Head of caudate nucleus (tissue), 42 donors: ENCODE measurements around the gene AHSG.

ENCODE experiments used
- DNase-seq, 42 donors: peaks; one replicate each; pipeline versions ENCODE4 v3.0.0 to v3.0.0-alpha.2; 2020 to 2021; ENCODE audit warnings: mixed read lengths in 7 of 42
- intact Hi-C: fragments of 100-400 bp; cut with DNase I; formaldehyde crosslinking; loops from one replicate; pipeline ENCODE4 v1.15.0; 2022

The AHSG gene

DNA sequence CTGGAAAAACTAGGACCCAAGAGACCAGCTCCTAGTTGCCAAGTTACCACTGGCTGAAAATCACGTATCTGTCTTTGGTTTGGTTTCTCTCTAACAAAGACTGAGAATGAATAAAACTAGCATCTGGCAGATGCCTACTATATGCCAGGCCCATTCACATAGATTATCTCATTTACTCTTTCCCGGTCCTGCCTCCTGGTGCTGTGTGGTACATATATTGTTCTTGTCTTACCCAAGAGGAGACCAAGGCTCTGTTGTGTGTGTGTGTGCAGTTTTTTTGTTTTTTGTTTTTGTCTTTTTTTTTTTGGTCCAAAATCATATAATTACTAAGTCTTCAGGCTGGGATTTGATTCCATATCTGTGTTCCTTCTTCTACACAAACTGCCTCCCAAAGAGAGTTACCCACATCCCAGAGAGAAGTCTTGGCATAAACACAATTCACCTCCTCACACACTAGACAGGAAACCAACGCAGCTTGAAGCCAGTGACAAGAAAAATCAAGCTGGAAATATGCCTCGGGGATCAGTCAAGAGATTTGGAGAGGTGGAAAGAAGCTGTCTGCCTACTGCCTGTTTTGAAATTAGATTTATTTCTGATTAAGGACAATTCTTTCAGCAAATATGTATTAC lies 891 bp downstream of the AHSG start:
- intact Hi-C loops, result no loop called here
- no peak for DNase-seq

- intact Hi-C loops, result no loop called here
- DNase-seq, result no peak
Observed at GRCh38 chr3:186614266-186614596, 1.4 kb downstream of the AHSG start.

GRCh38 chr3:186614597-186615483 lies 2.0 kb downstream of the AHSG start:
- intact Hi-C loops, result loop anchor here (5.0 kb wide), 1 partner anchor 212 kb away; no protein-coding TSS in a partner anchor
- DNase-seq, result peak; percentile 52 to 94 (median 87)

- DNase-seq, result no peak
- intact Hi-C loops, result loop anchor here (5.0 kb wide), 1 partner anchor 211 kb away; no protein-coding TSS in a partner anchor
Observed at GRCh38 chr3:186616299-186616617, 3.4 kb downstream of the AHSG start.

GRCh38 chr3:186617036-186617946 lies 4.4 kb downstream of the AHSG start:
- intact Hi-C loops, result loop anchor here (5.0 kb wide), 1 partner anchor 210 kb away; no protein-coding TSS in a partner anchor
- DNase-seq, result peak; percentile 72 to 93 (median 88)

DNA sequence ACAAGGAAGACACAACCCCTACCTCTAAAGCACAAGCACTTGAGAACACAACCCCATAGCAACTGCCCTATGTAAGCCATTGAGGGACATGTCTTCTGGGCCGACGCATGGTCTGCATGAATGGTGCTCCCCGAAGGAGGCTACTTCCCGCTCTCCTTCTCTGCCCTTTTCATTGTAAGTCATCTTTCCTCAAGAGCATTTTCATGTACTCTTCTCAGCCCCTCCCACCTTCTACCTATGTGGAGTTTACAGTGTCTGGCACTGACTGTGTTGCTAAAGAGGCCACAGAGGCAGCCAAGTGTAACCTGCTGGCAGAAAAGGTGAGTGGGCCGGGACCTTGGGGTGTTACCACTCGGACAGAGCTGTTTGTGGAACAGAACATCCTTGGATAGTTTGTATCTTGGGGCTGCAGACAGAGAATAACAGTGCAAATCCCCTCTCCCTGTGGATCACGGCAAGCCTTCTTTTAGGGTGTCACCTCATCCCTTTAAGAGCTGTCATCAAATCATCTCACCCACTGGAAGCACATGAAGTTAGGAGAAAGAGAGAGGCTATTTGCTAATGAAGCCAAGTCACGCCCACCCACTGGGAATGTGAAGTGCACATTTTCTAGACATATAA lies 5.6 kb downstream of the AHSG start:
- intact Hi-C loops, result loop anchor here (5.0 kb wide), 1 partner anchor 209 kb away; no protein-coding TSS in a partner anchor
- no peak for DNase-seq

DNA sequence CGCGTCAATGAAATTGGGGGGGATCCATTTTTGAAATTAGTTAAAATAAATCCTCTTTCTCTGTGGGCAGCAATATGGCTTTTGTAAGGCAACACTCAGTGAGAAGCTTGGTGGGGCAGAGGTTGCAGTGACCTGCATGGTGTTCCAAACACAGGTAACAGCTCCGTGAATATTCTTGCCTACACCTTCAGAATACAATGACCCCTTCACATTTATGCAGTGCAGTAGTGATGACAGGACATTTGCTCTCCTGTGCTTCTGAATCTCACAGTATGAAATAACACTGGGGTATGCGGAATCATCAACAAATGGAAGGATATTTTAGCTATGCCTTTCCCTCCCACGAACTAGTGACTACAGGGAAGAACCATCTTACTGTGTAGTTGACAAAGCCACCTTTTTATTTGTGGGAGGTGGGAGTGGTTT lies 6.9 kb downstream of the AHSG start:
- DNase-seq, result no peak
- intact Hi-C loops, result loop anchor here (5.0 kb wide), 1 partner anchor 208 kb away; no protein-coding TSS in a partner anchor

GRCh38 chr3:186620213-186621092 lies 7.6 kb downstream of the AHSG start:
- intact Hi-C loops, result no loop called here

DNA sequence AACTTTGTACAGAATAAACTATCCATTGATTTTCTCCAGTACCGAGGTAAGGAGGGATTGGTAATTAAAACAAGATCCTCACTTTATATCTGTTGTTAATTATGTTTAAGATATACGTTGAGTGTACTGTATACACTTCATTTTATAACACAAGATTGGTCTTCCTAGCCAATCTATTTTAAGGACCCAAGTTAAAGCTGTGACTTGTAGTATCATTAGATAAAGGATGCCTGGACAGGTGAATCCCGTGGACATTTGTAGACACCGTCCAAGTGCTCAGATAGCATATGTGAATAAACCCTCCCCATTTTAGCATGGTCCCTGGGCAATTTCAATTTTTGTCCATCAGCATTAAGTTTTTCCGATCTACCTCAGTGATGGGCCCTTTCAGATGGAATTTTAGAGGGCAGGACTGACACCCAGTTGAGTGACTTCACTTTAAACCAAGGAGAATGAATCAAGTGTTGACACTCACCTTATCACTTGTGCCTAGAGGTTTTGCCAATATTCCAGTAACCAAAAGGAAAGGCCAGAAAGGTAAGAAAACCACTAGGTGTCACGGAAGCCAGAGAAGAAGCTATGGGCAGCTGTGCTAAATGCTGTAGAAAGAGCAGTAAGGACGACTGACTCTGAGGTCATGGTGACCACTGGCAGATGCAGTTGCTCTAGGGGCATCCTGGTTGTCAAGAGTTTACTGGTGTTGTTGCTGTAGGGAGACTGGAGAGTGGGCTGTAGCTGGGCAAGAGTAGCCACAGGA lies 9.2 kb downstream of the AHSG start:
- intact Hi-C loops, result no loop called here
- no peak for DNase-seq

More at GRCh38 chr3:186620213-186621092, 7.6 kb downstream of the AHSG start:
- DNase-seq, result no peak

DNA sequence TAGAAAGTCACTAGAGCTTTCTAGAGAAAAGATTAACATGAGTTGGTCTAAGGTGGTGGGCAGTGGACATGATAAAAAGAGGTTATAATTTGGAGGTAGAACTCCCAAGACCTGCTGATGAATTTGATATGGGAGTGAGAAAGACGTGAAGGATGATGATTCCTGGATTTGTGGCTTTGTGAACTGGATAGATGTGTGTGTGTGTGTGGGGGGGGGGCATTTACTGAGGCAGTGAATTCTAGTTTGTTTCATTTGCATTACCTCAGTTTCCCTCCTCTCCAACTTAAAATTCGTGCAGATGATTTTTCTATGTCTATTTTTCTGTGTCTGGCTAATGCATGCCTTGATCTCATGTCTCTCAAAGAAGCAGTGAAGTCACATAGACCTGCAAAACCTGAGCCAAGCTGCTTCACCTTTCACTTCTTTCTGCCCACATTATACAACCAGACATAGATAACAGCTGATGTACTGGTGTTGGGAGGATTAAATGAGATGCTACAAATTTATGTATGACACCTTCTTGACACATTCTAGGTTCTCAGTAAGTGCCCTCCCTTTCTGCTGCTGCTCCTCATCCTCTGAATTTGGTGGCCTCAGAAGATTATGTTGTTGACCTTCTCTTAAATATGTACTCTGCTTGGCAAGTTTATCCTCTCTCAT lies 9.9 kb downstream of the AHSG start:
- intact Hi-C loops, result no loop called here
- no peak for DNase-seq

GRCh38 chr3:186624598-186624997 lies 11.7 kb downstream of the AHSG start:
- no peak for DNase-seq
- intact Hi-C loops, result no loop called here

DNA sequence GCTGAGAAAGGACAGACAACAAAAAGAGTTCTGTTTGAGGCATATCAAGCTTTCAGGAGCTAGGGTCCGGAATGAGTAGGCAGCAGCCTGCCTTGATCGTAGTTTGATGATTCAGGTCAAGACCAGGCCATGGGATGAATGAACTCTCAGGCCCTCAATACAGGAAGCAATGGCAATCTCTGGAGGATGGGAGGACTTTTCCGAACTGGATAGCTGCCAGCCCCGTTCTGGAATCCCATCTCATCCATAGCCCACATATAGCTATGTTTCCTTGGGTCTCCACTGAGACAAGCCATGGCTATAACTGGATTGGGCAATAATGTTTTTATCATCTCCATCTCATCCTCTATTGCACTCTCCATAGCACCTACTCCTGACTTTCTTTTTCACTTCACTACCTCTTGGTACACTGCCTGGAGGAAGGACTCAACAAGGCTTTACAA lies 12.8 kb downstream of the AHSG start:
- intact Hi-C loops, result no loop called here
- peak in 1 of 42 donors; percentile 36 for DNase-seq

DNA sequence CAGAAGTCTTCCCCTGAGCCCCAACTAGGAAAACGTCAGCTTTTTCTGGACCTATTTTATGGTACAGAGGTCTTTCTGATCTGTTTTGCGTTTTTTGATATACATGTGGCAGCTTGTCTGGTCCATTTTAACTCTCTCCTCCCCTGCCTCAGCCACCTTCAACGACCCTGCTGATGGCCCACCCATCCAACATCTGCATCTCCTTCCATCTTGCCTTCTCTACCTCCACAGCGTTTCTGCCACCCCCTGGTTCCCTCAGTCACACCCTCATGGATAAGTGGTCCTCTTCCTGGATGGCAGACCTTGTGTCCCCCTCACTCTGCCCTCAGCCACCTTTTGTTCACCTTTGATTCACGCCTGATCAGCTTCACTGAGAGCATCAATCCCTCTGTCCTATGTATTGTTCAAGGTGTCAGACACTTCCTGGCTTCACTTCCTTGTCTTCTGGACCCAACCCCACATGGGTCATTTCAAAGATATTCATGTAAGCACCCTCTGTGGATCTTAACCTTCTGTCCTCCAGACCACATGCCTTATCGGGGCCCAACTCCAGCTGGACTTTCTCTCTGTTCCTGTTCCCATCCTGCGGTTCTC lies 13.5 kb downstream of the AHSG start:
- DNase-seq, result peak in 1 of 42 donors; percentile 20
- intact Hi-C loops, result no loop called here

- intact Hi-C loops, result no loop called here
- peak in 1 of 42 donors; percentile 8 for DNase-seq
Observed at GRCh38 chr3:186627852-186628414, 15.1 kb downstream of the AHSG start.

- intact Hi-C loops, result no loop called here
- no peak for DNase-seq
Observed at GRCh38 chr3:186628756-186629155, 15.9 kb downstream of the AHSG start.
